CD14-positive monocyte (primary cell): ENCODE data around the gene SMPD2. TPM values are rescaled to one million over a fixed set of nuclear protein-coding genes. Genes with fewer than 3 reads are reported as not detected.

ENCODE experiments used
- DNase-seq, 3 donors: peaks; one replicate each; pipeline ENCODE4 v3.0.0-alpha.2; 2011 to 2022
- H2AFZ ChIP-seq: 2 replicates; pipeline ENCODE4 v1.6.0; 2012; ENCODE audit warnings: mild to moderate bottlenecking, low read depth, low read length, inconsistent platforms; ENCODE audit not compliant: insufficient read depth, poor library complexity, severe bottlenecking
- H3K27ac ChIP-seq, 2 donors: 1 replicate in 1 of 2; 2 replicates in 1 of 2; pipeline ENCODE4 v1.5.1; 2012 to 2013; ENCODE audit warnings: low read length in 2 of 2, control low read depth in 1 of 2, inconsistent platforms in 1 of 2, low read depth in 1 of 2, mild to moderate bottlenecking in 1 of 2
- H3K27me3 ChIP-seq, 2 donors: one replicate each; pipeline versions ENCODE4 v1.6.0 to v1.6.1; 2011 to 2013; ENCODE audit warnings: low read length in 2 of 2; ENCODE audit not compliant: control insufficient read depth in 2 of 2, insufficient read depth in 2 of 2
- H3K36me3 ChIP-seq, 2 donors: replicated peaks in 1 of 2; 1 replicate in 1 of 2; 2 replicates in 1 of 2; pipeline versions ENCODE4 v1.5.1 to v1.6.1; 2012 to 2013; ENCODE audit warnings: low read length in 2 of 2, control low read depth in 1 of 2, inconsistent platforms in 1 of 2, mild to moderate bottlenecking in 1 of 2; ENCODE audit not compliant: insufficient read depth in 2 of 2, control insufficient read depth in 1 of 2
- H3K4me1 ChIP-seq, 2 donors: 1 replicate in 1 of 2; 2 replicates in 1 of 2; pipeline versions ENCODE4 v1.5.1 to v1.6.1; 2012 to 2013; ENCODE audit warnings: low read length in 2 of 2, control low read depth in 1 of 2, inconsistent platforms in 1 of 2, mild to moderate bottlenecking in 1 of 2, moderate library complexity in 1 of 2; ENCODE audit not compliant: insufficient read depth in 2 of 2, control insufficient read depth in 1 of 2
- H3K4me2 ChIP-seq: replicated peaks from 2 replicates; pipeline ENCODE3; 2012; ENCODE audit warnings: low read length, moderate library complexity, mild to moderate bottlenecking; ENCODE audit not compliant: poor library complexity, severe bottlenecking; ENCODE audit errors: extremely low read depth
- H3K4me3 ChIP-seq, 3 experiments: fragments of 200-600 bp in 1 of 3; sonication (generic) in 1 of 3; replicated peaks in 1 of 3; 1 replicate in 2 of 3; 2 replicates in 1 of 3; pipeline ENCODE4 v1.5.1; 2011 to 2013; ENCODE audit warnings: low read length in 3 of 3, mild to moderate bottlenecking in 3 of 3, control low read depth in 2 of 3, low read depth in 2 of 3, inconsistent platforms in 1 of 3, moderate library complexity in 1 of 3
- H3K79me2 ChIP-seq: 2 replicates; pipeline ENCODE4 v1.6.0; 2012; ENCODE audit warnings: mild to moderate bottlenecking, control low read depth, inconsistent platforms, low read length, moderate library complexity; ENCODE audit not compliant: insufficient read depth
- H3K9ac ChIP-seq: 2 replicates; pipeline ENCODE4 v1.6.0; 2017; ENCODE audit warnings: low read length, mild to moderate bottlenecking; ENCODE audit not compliant: insufficient read depth, poor library complexity, severe bottlenecking
- H3K9me3 ChIP-seq, 2 donors: replicated peaks in 1 of 2; 1 replicate in 1 of 2; 2 replicates in 1 of 2; pipeline versions ENCODE4 v1.5.1 to v1.6.1; 2012 to 2013; ENCODE audit warnings: low read length in 2 of 2, control low read depth in 1 of 2; ENCODE audit not compliant: control insufficient read depth in 1 of 2, insufficient read depth in 1 of 2
- H4K20me1 ChIP-seq: 2 replicates; pipeline ENCODE4 v1.6.0; 2012; ENCODE audit warnings: mild to moderate bottlenecking, low read length, control low read depth, moderate library complexity; ENCODE audit not compliant: insufficient read depth
- H3K27ac Mint-ChIP-seq, 7 donors: one replicate each; pipeline ENCODE4 v1.8.0; 2020; ENCODE audit warnings: mild to moderate bottlenecking in 7 of 7, mixed read lengths in 7 of 7, moderate library complexity in 6 of 7, inconsistent platforms in 2 of 7
- H3K27me3 Mint-ChIP-seq, 3 donors: one replicate each; pipeline ENCODE4 v1.8.0; 2021 to 2022; ENCODE audit warnings: low read depth in 3 of 3, mild to moderate bottlenecking in 3 of 3, mixed read lengths in 3 of 3, moderate library complexity in 3 of 3, inconsistent platforms in 1 of 3
- H3K36me3 Mint-ChIP-seq, 2 donors: one replicate each; pipeline ENCODE4 v1.8.0; 2020; ENCODE audit warnings: mixed read lengths in 2 of 2, inconsistent platforms in 1 of 2, mild to moderate bottlenecking in 1 of 2
- H3K4me1 Mint-ChIP-seq: one replicate; pipeline ENCODE4 v1.8.0; 2020; ENCODE audit warnings: mild to moderate bottlenecking, mixed read lengths
- H3K4me3 Mint-ChIP-seq, 2 donors: one replicate each; pipeline ENCODE4 v1.8.0; 2020; ENCODE audit warnings: mild to moderate bottlenecking in 2 of 2, mixed read lengths in 2 of 2, moderate library complexity in 1 of 2
- H3K9me3 Mint-ChIP-seq, 7 donors: one replicate each; pipeline ENCODE4 v1.8.0; 2020 to 2022; ENCODE audit warnings: mixed read lengths in 7 of 7, mild to moderate bottlenecking in 6 of 7, moderate library complexity in 6 of 7, inconsistent platforms in 2 of 7
- CTCF ChIP-seq: fragments of 200-600 bp; IDR thresholded peaks from one replicate; pipeline ENCODE4 v1.8.0; 2022; ENCODE audit warnings: antibody characterized with exemption, mild to moderate bottlenecking
- WGBS: methylation state at CpG from one replicate; pipeline ENCODE4 v1.1.5; 2013; ENCODE audit warnings: missing lambda C conversion rate; ENCODE audit not compliant: insufficient coverage; 5-methylcytosine and 5-hydroxymethylcytosine counted together
- intact Hi-C, 2 donors: fragments of 100-400 bp; cut with micrococcal nuclease; formaldehyde crosslinking; loops; one replicate each; pipeline versions ENCODE4 v1.15.0 to v1.15.1; 2023
- polyA plus RNA-seq, 3 donors: library from polyadenylated mRNA; depleted of rRNA in 1 of 3; unstranded in 2 of 3; stranded (reverse) in 1 of 3; fragments of 300-500 nt in 2 of 3; fragments of >200 nt in 1 of 3; fragmentation: Illumina TruSeq in 2 of 3; gene quantifications; 1 replicate in 2 of 3; 2 replicates in 1 of 3; pipeline ENCODE4 v1.2.3, GENCODE V29; 2012 to 2021

Gene SMPD2
- polyA plus RNA-seq, 3 donors, result 9.5 to 14.3 (median 12.3) TPM

GRCh38 chr6:109397020-109397419, 43.5 kb upstream of the SMPD2 start:
- WGBS, result no CpG with 5 or more reads among the region's 4 CpGs
- Histone ChIP-seq H3K4me3 (no peak overlapping the region), H3K79me2 (no peaks in the 10 kb centered on the region), H3K27ac (no peak overlapping the region), H3K36me3 (no peaks in the 10 kb centered on the region), H3K9me3 (no peaks in the 10 kb centered on the region), H3K4me2 (no peak overlapping the region), H4K20me1 (no peaks in the 10 kb centered on the region), H3K4me1 (peaks cover 19 to 25% of the 10 kb centered on the region in 2 donors), H3K27me3 (no peaks in the 10 kb centered on the region), H2AFZ (peak overlapping the region; percentile 50), H3K9ac (no peak overlapping the region)
- peaks cover 40% of the 10 kb centered on the region for H3K4me1 Mint-ChIP-seq
- peak; percentile 51 for TF ChIP-seq CTCF
- no peaks in the 10 kb centered on the region for H3K36me3 Mint-ChIP-seq
- H3K27ac Mint-ChIP-seq, result peak overlapping the region in 2 of 7 donors; percentile 80 to 83
- H3K9me3 Mint-ChIP-seq, result no peaks in the 10 kb centered on the region
- H3K4me3 Mint-ChIP-seq, result no peak overlapping the region
- peak in 2 of 3 donors; percentile 54 to 66 for DNase-seq
- intact Hi-C loops, result loop anchor here in 1 of 2 donors (5.0 kb wide), 1 partner anchor 210 kb away; no protein-coding TSS in a partner anchor
- peaks cover 0 to 7% (median 2%) of the 10 kb centered on the region in 3 donors for H3K27me3 Mint-ChIP-seq

GRCh38 chr6:109406196-109406595, 34.3 kb upstream of the SMPD2 start:
- no peaks in the 10 kb centered on the region for H3K79me2 ChIP-seq
- peak in 2 of 3 donors; percentile 57 to 58 for DNase-seq
- no peak for TF ChIP-seq CTCF
- no peaks in the 10 kb centered on the region for H4K20me1 ChIP-seq
- no peak overlapping the region for H3K4me3 Mint-ChIP-seq
- H3K4me3 ChIP-seq, result no peak overlapping the region
- peaks cover 7% of the 10 kb centered on the region for H3K4me1 Mint-ChIP-seq
- no peaks in the 10 kb centered on the region for H3K27me3 ChIP-seq
- no peaks in the 10 kb centered on the region for H3K36me3 ChIP-seq
- H3K27ac ChIP-seq, result no peak overlapping the region
- H3K4me1 ChIP-seq, result no peaks in the 10 kb centered on the region
- peaks cover 0 to 3% (median 1%) of the 10 kb centered on the region in 3 donors for H3K27me3 Mint-ChIP-seq
- no peak overlapping the region for H3K4me2 ChIP-seq
- no peaks in the 10 kb centered on the region for H3K36me3 Mint-ChIP-seq
- no peak overlapping the region for H2AFZ ChIP-seq
- intact Hi-C loops, result no loop called here
- no peak overlapping the region for H3K27ac Mint-ChIP-seq
- H3K9ac ChIP-seq, result no peak overlapping the region
- WGBS, result 71% methylated on average over 1 of the region's 4 CpGs
- H3K9me3 ChIP-seq, result no peaks in the 10 kb centered on the region
- H3K9me3 Mint-ChIP-seq, result peaks cover 0 to 5% (median 0%) of the 10 kb centered on the region in 7 donors
